Heart left ventricle (tissue), 13 donors: ENCODE data around the gene RNF212.

ENCODE experiments used
- CTCF ChIP-seq, 12 donors: fragments of 200-600 bp; sonication (generic) in 4 of 12; IDR thresholded peaks; one replicate each; pipeline versions ENCODE4 v1.5.0 to v1.8.0; 2018 to 2022; ENCODE audit warnings: antibody characterized with exemption in 12 of 12, mild to moderate bottlenecking in 5 of 12
- POLR2A ChIP-seq, 2 donors: fragments of 450-650 bp; IDR thresholded peaks; one replicate each; pipeline ENCODE4 v1.6.1; 2017; ENCODE audit warnings: antibody characterized with exemption in 2 of 2, mild to moderate bottlenecking in 2 of 2, moderate library complexity in 2 of 2
- donor health status: ischemic (EF 13 %, LVEDD 7.1; RV severe dilation, severe dysfunction).
- donor health status: DM: no; HTN: yes; CAD: no.
- donor health status: DM: no; HTN: no; CAD: no.
- donor health status: ischemic (EF 25% LVEDD 6.9; RV normal size, moderate dysfunction).
- donor health status: ischemic (EF 25% LVEDD 5.7; RV mildly dilated, moderate dysfunction).
- donor health status: ischemic (EF 35%, LVEDD 5.7; RV mildly dilated, moderate dysfunction).
- donor health status: nonischemic (EF 11% LVEDD 7.7; RV severe dilation, severe dysfunction).
- donor health status: DM: yes; HTN: yes; CAD: no.
- donor health status: PGD.
- donor health status: ischemic (EF 29% LVEDD 5.4; RV normal size, mild dysfunction).
- donor health status: nonischemic (EF 23%, LVEDD 6.1; RV moderate dilation, normal function).

- no peak for TF ChIP-seq CTCF (IDR thresholded peaks at IDR 0.05)
- TF ChIP-seq POLR2A (IDR thresholded peaks at IDR 0.05): no peak
Measured at GRCh38 chr4:1022051-1022738, 91.2 kb downstream of the RNF212 start.
